H9 (cell line): ENCODE measurements around the gene TRIO. TPM values are rescaled to one million over a fixed set of nuclear protein-coding genes. Genes with fewer than 3 reads are reported as not detected.

Experiments
- DNase-seq: peaks from one replicate; pipeline ENCODE4 v3.0.0-alpha.2; 2017
- H2AFZ ChIP-seq: one replicate; pipeline ENCODE4 v1.6.1; 2013; ENCODE audit warnings: mild to moderate bottlenecking, low read length, control low read depth, moderate library complexity
- H2AK5ac ChIP-seq: 2 replicates; pipeline ENCODE4 v1.6.1; 2013; ENCODE audit warnings: low read length, control low read depth, mixed read lengths; ENCODE audit not compliant: insufficient read length
- H2BK120ac ChIP-seq: one replicate; pipeline ENCODE4 v1.6.1; 2013; ENCODE audit warnings: low read depth, mild to moderate bottlenecking, low read length, control low read depth, inconsistent platforms; ENCODE audit not compliant: poor library complexity, severe bottlenecking
- H2BK12ac ChIP-seq: 2 replicates; pipeline ENCODE4 v1.6.1; 2013; ENCODE audit warnings: low read length, control low read depth, mixed read lengths, low read depth; ENCODE audit not compliant: insufficient read length
- H2BK15ac ChIP-seq: 2 replicates; pipeline ENCODE4 v1.6.1; 2013; ENCODE audit warnings: low read depth, low read length, control low read depth
- H2BK20ac ChIP-seq: one replicate; pipeline ENCODE4 v1.6.1; 2013; ENCODE audit warnings: low read depth, mild to moderate bottlenecking, low read length, control low read depth, inconsistent platforms; ENCODE audit not compliant: poor library complexity, severe bottlenecking
- H2BK5ac ChIP-seq: 2 replicates; pipeline ENCODE4 v1.6.1; 2013; ENCODE audit warnings: low read length, control low read depth, mixed read lengths; ENCODE audit not compliant: insufficient read length
- H3K14ac ChIP-seq: 2 replicates; pipeline ENCODE4 v1.6.1; 2013; ENCODE audit warnings: low read length, control low read depth; ENCODE audit not compliant: insufficient read depth
- H3K18ac ChIP-seq: 2 replicates; pipeline ENCODE4 v1.6.1; 2013; ENCODE audit warnings: low read depth, mild to moderate bottlenecking, mixed read lengths, low read length, control low read depth; ENCODE audit not compliant: insufficient read length
- H3K23ac ChIP-seq: 2 replicates; pipeline ENCODE4 v1.6.1; 2013; ENCODE audit warnings: low read length, control low read depth, mixed read lengths, low read depth; ENCODE audit not compliant: insufficient read length
- H3K23me2 ChIP-seq: 2 replicates; pipeline ENCODE4 v1.6.1; 2013; ENCODE audit warnings: low read depth, mild to moderate bottlenecking, mixed read lengths, low read length, control low read depth; ENCODE audit not compliant: insufficient read length, poor library complexity, severe bottlenecking
- H3K27ac ChIP-seq: 2 replicates; pipeline ENCODE4 v1.5.1; 2013; ENCODE audit warnings: low read length, control low read depth, mixed read lengths, low read depth; ENCODE audit not compliant: insufficient read length
- H3K27me3 ChIP-seq: 2 replicates; pipeline ENCODE4 v1.6.1; 2013; ENCODE audit warnings: low read length, control low read depth, inconsistent platforms; ENCODE audit not compliant: insufficient read depth
- H3K4ac ChIP-seq: 2 replicates; pipeline ENCODE4 v1.6.1; 2013; ENCODE audit warnings: low read depth, mild to moderate bottlenecking, control low read depth, inconsistent platforms, low read length, moderate library complexity
- H3K4me1 ChIP-seq: 2 replicates; pipeline ENCODE4 v1.6.1; 2013; ENCODE audit warnings: low read length, control low read depth, inconsistent platforms; ENCODE audit not compliant: insufficient read depth
- H3K4me2 ChIP-seq: 2 replicates; pipeline ENCODE4 v1.6.1; 2013; ENCODE audit warnings: low read length, control low read depth, mixed read lengths; ENCODE audit not compliant: insufficient read length, insufficient read depth
- H3K56ac ChIP-seq: 2 replicates; pipeline ENCODE4 v1.6.1; 2013; ENCODE audit warnings: low read depth, mild to moderate bottlenecking, mixed read lengths, low read length, control low read depth; ENCODE audit not compliant: insufficient read length
- H3K79me1 ChIP-seq: 2 replicates; pipeline ENCODE4 v1.6.1; 2013; ENCODE audit warnings: low read depth, mild to moderate bottlenecking, moderate library complexity, low read length, control low read depth, inconsistent platforms; ENCODE audit not compliant: insufficient read depth, poor library complexity, severe bottlenecking
- H3K79me2 ChIP-seq: 2 replicates; pipeline ENCODE4 v1.6.1; 2013; ENCODE audit warnings: low read length, control low read depth, inconsistent platforms; ENCODE audit not compliant: insufficient read depth
- H3K9ac ChIP-seq: 2 replicates; pipeline ENCODE4 v1.6.1; 2013; ENCODE audit warnings: low read length, control low read depth, mixed read lengths; ENCODE audit not compliant: insufficient read length; ENCODE audit errors: extremely low read depth
- H3K9me3 ChIP-seq: one replicate; pipeline ENCODE4 v1.6.1; 2013; ENCODE audit warnings: low read depth, low read length, inconsistent platforms; ENCODE audit not compliant: control insufficient read depth
- H3T11ph ChIP-seq: one replicate; pipeline ENCODE4 v1.6.1; 2013; ENCODE audit warnings: mild to moderate bottlenecking, low read length, control low read depth, inconsistent platforms
- H4K20me1 ChIP-seq: one replicate; pipeline ENCODE4 v1.6.1; 2013; ENCODE audit not compliant: control insufficient read depth, insufficient read length, insufficient read depth
- H4K5ac ChIP-seq: 2 replicates; pipeline ENCODE4 v1.6.1; 2013; ENCODE audit warnings: low read depth, mild to moderate bottlenecking, mixed read lengths, low read length, control low read depth; ENCODE audit not compliant: insufficient read length
- H4K8ac ChIP-seq: replicated peaks from 2 replicates; pipeline ENCODE4 v1.6.1; 2013; ENCODE audit warnings: low read length, control low read depth, mixed read lengths, low read depth; ENCODE audit not compliant: insufficient read length
- H4K91ac ChIP-seq: 2 replicates; pipeline ENCODE4 v1.6.1; 2013; ENCODE audit warnings: low read depth, mild to moderate bottlenecking, moderate library complexity, mixed read lengths, low read length, control low read depth; ENCODE audit not compliant: insufficient read length
- H3K27ac Mint-ChIP-seq, 3 experiments: 2 replicates in 2 of 3; 3 replicates in 1 of 3; pipeline ENCODE4 v1.8.0; 2020 to 2021; ENCODE audit warnings: mixed read lengths in 3 of 3, mild to moderate bottlenecking in 1 of 3, moderate library complexity in 1 of 3
- H3K27me3 Mint-ChIP-seq: 2 replicates; pipeline ENCODE4 v1.8.0; 2021; ENCODE audit warnings: low read depth, mild to moderate bottlenecking, moderate library complexity, mixed read lengths
- H3K36me3 Mint-ChIP-seq, 3 experiments: 2 replicates in 2 of 3; 3 replicates in 1 of 3; pipeline ENCODE4 v1.8.0; 2020 to 2021; ENCODE audit warnings: low read depth in 3 of 3, mixed read lengths in 3 of 3; ENCODE audit not compliant: insufficient read depth in 1 of 3
- H3K4me1 Mint-ChIP-seq, 2 experiments: 2 replicates each; pipeline ENCODE4 v1.8.0; 2020; ENCODE audit warnings: mixed read lengths in 2 of 2
- H3K4me3 Mint-ChIP-seq, 2 experiments: 2 replicates in 1 of 2; 3 replicates in 1 of 2; pipeline ENCODE4 v1.8.0; 2020 to 2021; ENCODE audit warnings: mild to moderate bottlenecking in 2 of 2, mixed read lengths in 2 of 2, moderate library complexity in 1 of 2
- H3K9me3 Mint-ChIP-seq, 2 experiments: 2 replicates in 1 of 2; 3 replicates in 1 of 2; pipeline ENCODE4 v1.8.0; 2020; ENCODE audit warnings: mild to moderate bottlenecking in 2 of 2, mixed read lengths in 2 of 2, moderate library complexity in 1 of 2
- CTCF ChIP-seq: fragments of 200-600 bp; sonication (generic); conservative IDR thresholded peaks from 3 replicates; pipeline ENCODE4 v1.8.0; 2021; ENCODE audit warnings: antibody characterized with exemption, mild to moderate bottlenecking
- WGBS: extraction: QIAGEN DNeasy Blood & Tissue Kit; methylation state at CpG from one replicate; pipeline ENCODE4 v1.1.7; 2013; ENCODE audit warnings: missing lambda C conversion rate, low lambda C conversion rate, mixed read lengths; ENCODE audit not compliant: insufficient read length; ENCODE audit errors: extremely low coverage; 5-methylcytosine and 5-hydroxymethylcytosine counted together
- total RNA-seq: library from RNA; stranded (reverse); gene quantifications from 2 replicates; pipeline ENCODE4 v1.2.1, GENCODE V29; 2021

Gene TRIO
- total RNA-seq, 1 experiment from 2014 or later: 87.8 TPM

- no peaks in the 10 kb centered on the region for H4K20me1 ChIP-seq
- H3K27ac Mint-ChIP-seq: no peak overlapping the region
- no peak overlapping the region for H4K91ac ChIP-seq
- H3K14ac ChIP-seq: no peak overlapping the region
- no peak overlapping the region for H2BK5ac ChIP-seq
- no CpG with 5 or more reads among the region's 1 CpG for WGBS
- no peak for DNase-seq
- peaks cover 30% of the 10 kb centered on the region for H3K4me1 ChIP-seq
- no peaks in the 10 kb centered on the region for H3K27me3 ChIP-seq
- no peak overlapping the region for H2BK12ac ChIP-seq
- H3K79me1 ChIP-seq: no peaks in the 10 kb centered on the region
- no peaks in the 10 kb centered on the region for H3K36me3 Mint-ChIP-seq
- H2BK15ac ChIP-seq: no peak overlapping the region
- no peaks in the 10 kb centered on the region for H3K9me3 ChIP-seq
- no peak overlapping the region for H2BK120ac ChIP-seq
- peaks cover 21% of the 10 kb centered on the region; the same call in 1 of the 2 replicates for H3K79me2 ChIP-seq
- H3K9me3 Mint-ChIP-seq: no peaks in the 10 kb centered on the region
- H3K27me3 Mint-ChIP-seq: no peaks in the 10 kb centered on the region
- no peak overlapping the region for H3K56ac ChIP-seq
- no peak overlapping the region for H3K4ac ChIP-seq
- no peak overlapping the region for H2BK20ac ChIP-seq
- no peak overlapping the region for H3K4me2 ChIP-seq
- H3K4me3 Mint-ChIP-seq: no peak overlapping the region
- H3K18ac ChIP-seq: no peak overlapping the region
- no peak overlapping the region for H2AFZ ChIP-seq
- no peak for TF ChIP-seq CTCF
- H3K9ac ChIP-seq: no peak overlapping the region
- H2AK5ac ChIP-seq: no peak overlapping the region
- no peak overlapping the region for H3K23ac ChIP-seq
- no peaks in the 10 kb centered on the region for H3K23me2 ChIP-seq
- H3K27ac ChIP-seq: no peak overlapping the region
- peaks cover 82% of the 10 kb centered on the region in 2 experiments for H3K4me1 Mint-ChIP-seq
- H3T11ph ChIP-seq: no peak overlapping the region
- no peak overlapping the region for H4K8ac ChIP-seq
- no peak overlapping the region for H4K5ac ChIP-seq
Measured at GRCh38 chr5:14263113-14263512, 120.0 kb downstream of the TRIO start.
